GM23338 (cell line): Measurements from ENCODE around the gene DCAF12. TPM values are rescaled to one million over a fixed set of nuclear protein-coding genes. Genes with fewer than 3 reads are reported as not detected.

Experiments
- ATAC-seq: fragments of 200-7000 bp; cut with Tn5 transposase; 3 replicates; pipeline ENCODE4 v1.9.1; 2020
- DNase-seq: peaks from one replicate; pipeline ENCODE4 v3.0.0-alpha.2; 2015; ENCODE audit warnings: low spot score
- H2AFZ ChIP-seq: fragments of 200-600 bp; sonication (generic); 2 replicates; pipeline ENCODE4 v1.8.0; 2016; ENCODE audit warnings: antibody characterized with exemption, mild to moderate bottlenecking, moderate library complexity
- H3F3A ChIP-seq: fragments of 200-600 bp; sonication (generic); replicated peaks from 2 replicates; pipeline ENCODE4 v1.8.0; 2017; ENCODE audit warnings: antibody characterized with exemption, mixed run types, low read depth
- H3K27ac ChIP-seq: fragments of 200-600 bp; sonication (generic); 2 replicates; pipeline ENCODE4 v1.6.1; 2016; ENCODE audit warnings: low read depth
- H3K27me3 ChIP-seq: fragments of 200-600 bp; sonication (generic); 2 replicates; pipeline ENCODE4 v1.8.0; 2016; ENCODE audit warnings: mild to moderate bottlenecking, mixed run types, moderate library complexity; ENCODE audit not compliant: insufficient read depth
- H3K36me3 ChIP-seq: fragments of 200-600 bp; sonication (generic); 2 replicates; pipeline ENCODE4 v1.8.0; 2016; ENCODE audit warnings: mild to moderate bottlenecking; ENCODE audit not compliant: insufficient read depth
- H3K4me1 ChIP-seq: fragments of 200-600 bp; sonication (generic); 2 replicates; pipeline ENCODE4 v1.8.0; 2016; ENCODE audit warnings: mild to moderate bottlenecking, moderate library complexity; ENCODE audit not compliant: insufficient read depth
- H3K4me2 ChIP-seq: fragments of 200-600 bp; sonication (generic); 2 replicates; pipeline ENCODE4 v1.7.1; 2017; ENCODE audit warnings: mixed run types
- H3K4me3 ChIP-seq: fragments of 200-600 bp; sonication (generic); 2 replicates; pipeline ENCODE4 v1.6.1; 2016; ENCODE audit warnings: mixed run types
- H3K79me2 ChIP-seq: fragments of 200-600 bp; sonication (generic); replicated peaks from 2 replicates; pipeline ENCODE4 v1.8.0; 2017; ENCODE audit warnings: mild to moderate bottlenecking; ENCODE audit not compliant: insufficient read depth
- H3K9me2 ChIP-seq: fragments of 200-600 bp; sonication (generic); 2 replicates; pipeline ENCODE4 v1.8.0; 2017; ENCODE audit not compliant: insufficient read depth
- H4K20me1 ChIP-seq: fragments of 200-600 bp; sonication (generic); replicated peaks from 2 replicates; pipeline ENCODE4 v1.8.0; 2017; ENCODE audit warnings: mild to moderate bottlenecking; ENCODE audit not compliant: insufficient read depth
- H3K27ac Mint-ChIP-seq: 2 replicates; pipeline ENCODE4 v1.8.0; 2020; ENCODE audit warnings: inconsistent platforms, mild to moderate bottlenecking, moderate library complexity, mixed read lengths
- H3K27me3 Mint-ChIP-seq: 3 replicates; pipeline ENCODE4 v1.8.0; 2022; ENCODE audit warnings: low read depth, mild to moderate bottlenecking, moderate library complexity, mixed read lengths, inconsistent platforms; ENCODE audit not compliant: insufficient read depth, poor library complexity
- H3K36me3 Mint-ChIP-seq: 3 replicates; pipeline ENCODE4 v1.8.0; 2021; ENCODE audit warnings: low read depth, mild to moderate bottlenecking, inconsistent platforms, moderate library complexity, mixed read lengths
- H3K4me1 Mint-ChIP-seq: 3 replicates; pipeline ENCODE4 v1.8.0; 2020; ENCODE audit warnings: mild to moderate bottlenecking, inconsistent platforms, mixed read lengths
- H3K4me3 Mint-ChIP-seq: 3 replicates; pipeline ENCODE4 v1.8.0; 2021; ENCODE audit warnings: moderate library complexity, mild to moderate bottlenecking, inconsistent platforms, mixed read lengths
- H3K9me3 Mint-ChIP-seq: 3 replicates; pipeline ENCODE4 v1.8.0; 2020; ENCODE audit warnings: moderate library complexity, mild to moderate bottlenecking, inconsistent platforms, mixed read lengths
- ETS1 ChIP-seq: IDR thresholded peaks from 2 replicates; pipeline ENCODE4 v1.6.1; 2016; ENCODE audit warnings: antibody characterized with exemption
- JUNB ChIP-seq: IDR thresholded peaks from one replicate; pipeline ENCODE4 v1.6.1; 2016; ENCODE audit warnings: antibody characterized with exemption; ENCODE audit not compliant: unreplicated experiment
- POLR2AphosphoS5 ChIP-seq: IDR thresholded peaks from 2 replicates; pipeline ENCODE4 v1.6.1; 2016; ENCODE audit warnings: antibody characterized with exemption, low read depth
- ZNF331 ChIP-seq: fragments of 250-450 bp; sonication (Bioruptor Pico); IDR thresholded peaks from 2 replicates; pipeline ENCODE4 v1.5.0; 2020; ENCODE audit warnings: low read depth, mild to moderate bottlenecking, moderate library complexity
- ZNF462 ChIP-seq: fragments of 250-450 bp; sonication (Bioruptor Pico); IDR thresholded peaks from 2 replicates; pipeline ENCODE4 v1.5.0; 2020; ENCODE audit warnings: mild to moderate bottlenecking, moderate library complexity
- polyA plus RNA-seq: library from polyadenylated mRNA; unstranded; fragments of >200 nt; fragmentation: Nextera tagmentation; extraction: Ambion mirVana; gene quantifications from 2 replicates; pipeline ENCODE4 v1.2.1, GENCODE V29; 2016
- total RNA-seq: library from RNA; depleted of rRNA; stranded (reverse); fragments of >200 nt; shearing (Covaris generic); gene quantifications from 2 replicates; pipeline ENCODE4 v1.2.3, GENCODE V29; 2014

The DCAF12 gene
- total and polyA plus RNA-seq, 2 experiments from 2014 or later: 9.5 to 20.7 TPM

- no peak for TF ChIP-seq ZNF462
- TF ChIP-seq POLR2AphosphoS5: no peak
Observed at GRCh38 chr9:34047864-34048726, 78.4 kb downstream of the DCAF12 start (continued).

- Mint-ChIP-seq H3K9me3 (no peaks in the 10 kb centered on the region; the same call in 2 of the 3 replicates), H3K27ac (no peak overlapping the region), H3K4me1 (peaks cover 24% of the 10 kb centered on the region), H3K27me3 (peaks cover 13% of the 10 kb centered on the region), H3K36me3 (peaks cover 12% of the 10 kb centered on the region), H3K4me3 (peak overlapping the region; percentile 95)
- peaks cover 35% of the 10 kb centered on the region for H3K4me1 ChIP-seq
- H3K4me2 ChIP-seq: peak overlapping the region; percentile 80
- peaks cover 47% of the 10 kb centered on the region for H4K20me1 ChIP-seq
- no peak for ATAC-seq
- H3K4me3 ChIP-seq: peak overlapping the region; percentile 99
- peak overlapping the region; percentile 67 for H3K27ac ChIP-seq
- no peaks in the 10 kb centered on the region for H3K27me3 ChIP-seq
- H2AFZ ChIP-seq: no peak overlapping the region
- H3K9me2 ChIP-seq: no peaks in the 10 kb centered on the region
- H3F3A ChIP-seq: peaks cover 8% of the 10 kb centered on the region; the same call in 1 of the 2 replicates
- H3K36me3 ChIP-seq: no peaks in the 10 kb centered on the region; the same call in 1 of the 2 replicates
- peak; percentile 11 for DNase-seq
- peaks cover 67% of the 10 kb centered on the region for H3K79me2 ChIP-seq
- no peak for TF ChIP-seq JUNB
- no peak for TF ChIP-seq ZNF462
- TF ChIP-seq ZNF331 (CRISPR knock-in tag): no peak
- no peak for TF ChIP-seq ETS1
Observed at GRCh38 chr9:34046784-34047379, 79.6 kb downstream of the DCAF12 start.
